ENCODE measurements around the gene CYFIP2. TPM values are rescaled to one million over a fixed set of nuclear protein-coding genes. Genes with fewer than 3 reads are reported as not detected.

CYFIP2 gene
- total RNA-seq, 1 donor, result 12.4 TPM

DNA sequence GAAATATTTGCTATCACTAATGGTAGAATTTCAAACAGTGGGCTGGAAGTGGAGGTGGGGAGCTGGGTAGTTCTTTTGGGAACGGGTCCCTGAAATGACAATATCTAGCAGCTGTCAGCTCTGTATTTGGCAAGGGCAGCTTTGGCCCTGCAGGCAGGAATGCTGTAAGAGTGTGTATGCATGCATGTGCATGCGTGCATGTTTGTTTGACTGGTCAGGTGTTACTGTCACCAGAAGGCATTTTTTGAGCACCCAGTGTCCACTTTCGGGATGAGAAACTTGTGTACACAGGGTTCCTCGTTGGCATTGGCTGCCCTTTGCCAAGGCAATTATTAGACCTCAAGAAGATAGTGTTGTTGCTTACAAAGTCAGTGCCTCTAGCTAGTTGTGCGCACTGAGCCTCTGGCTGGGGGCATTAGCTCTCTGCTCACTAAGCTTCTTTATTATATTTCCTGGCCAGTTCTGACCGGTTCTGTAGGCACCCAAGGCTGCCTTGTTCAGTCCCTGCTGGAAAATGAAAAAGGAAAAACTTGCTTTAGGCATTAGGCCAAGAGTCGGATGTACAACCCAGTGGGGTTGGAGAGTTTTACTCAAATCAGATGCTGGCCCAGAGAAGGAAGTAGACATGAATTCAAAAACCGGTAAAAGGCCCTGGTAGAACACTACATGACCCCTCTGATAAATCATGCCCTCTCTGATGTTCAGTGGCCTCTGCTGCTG is 2.0 kb downstream of the CYFIP2 start:
- TF ChIP-seq CTCF (IDR thresholded peaks at IDR 0.05; ENCODE audit: insufficient read depth, low read length), result no peak
- no peak overlapping the region for H3K4me3 ChIP-seq (ENCODE audit: low read depth, low read length)
- DNase-seq (ENCODE audit: low read depth), result no peak

DNA sequence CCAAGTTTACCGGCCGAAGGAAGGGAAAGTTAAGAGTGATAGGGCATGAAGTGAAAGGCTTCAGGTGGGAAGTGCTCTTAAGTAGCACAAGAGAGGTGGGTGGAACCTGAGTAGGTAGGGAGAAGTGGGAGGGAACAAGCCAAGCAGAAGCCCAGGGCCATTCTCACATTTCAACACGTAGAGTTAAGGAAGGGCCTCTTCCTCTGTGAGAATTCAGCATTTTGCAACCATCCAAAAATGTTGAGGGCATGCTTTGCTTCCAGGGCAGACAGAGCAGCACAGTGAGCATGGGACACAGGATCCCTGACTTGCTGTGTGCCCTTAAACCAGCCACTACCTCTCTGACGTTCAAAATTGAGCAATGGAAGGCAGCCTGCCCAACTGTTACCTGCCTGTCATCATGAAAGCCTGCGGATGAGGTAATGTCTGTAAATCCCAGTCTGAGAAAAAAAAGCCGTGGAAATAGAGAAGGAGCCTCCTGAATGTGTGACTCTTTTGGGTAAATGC is 3.3 kb downstream of the CYFIP2 start:
- no peak for DNase-seq (ENCODE audit: low read depth)
- H3K4me3 ChIP-seq (ENCODE audit: low read depth, low read length), result no peak overlapping the region
- no peak for TF ChIP-seq CTCF (IDR thresholded peaks at IDR 0.05; ENCODE audit: insufficient read depth, low read length)

- no peak for DNase-seq (ENCODE audit: low read depth)
- H3K4me3 ChIP-seq (ENCODE audit: low read depth, low read length), result no peak overlapping the region
- TF ChIP-seq CTCF (IDR thresholded peaks at IDR 0.05; ENCODE audit: insufficient read depth, low read length), result no peak
Measured at GRCh38 chr5:157269761-157270272, 3.9 kb downstream of the CYFIP2 start.

GRCh38 chr5:157270771-157271170 is 4.8 kb downstream of the CYFIP2 start:
- no peak for DNase-seq (ENCODE audit: low read depth)
- no peak overlapping the region for H3K4me3 ChIP-seq (ENCODE audit: low read depth, low read length)
- TF ChIP-seq CTCF (IDR thresholded peaks at IDR 0.05; ENCODE audit: insufficient read depth, low read length), result no peak

DNA sequence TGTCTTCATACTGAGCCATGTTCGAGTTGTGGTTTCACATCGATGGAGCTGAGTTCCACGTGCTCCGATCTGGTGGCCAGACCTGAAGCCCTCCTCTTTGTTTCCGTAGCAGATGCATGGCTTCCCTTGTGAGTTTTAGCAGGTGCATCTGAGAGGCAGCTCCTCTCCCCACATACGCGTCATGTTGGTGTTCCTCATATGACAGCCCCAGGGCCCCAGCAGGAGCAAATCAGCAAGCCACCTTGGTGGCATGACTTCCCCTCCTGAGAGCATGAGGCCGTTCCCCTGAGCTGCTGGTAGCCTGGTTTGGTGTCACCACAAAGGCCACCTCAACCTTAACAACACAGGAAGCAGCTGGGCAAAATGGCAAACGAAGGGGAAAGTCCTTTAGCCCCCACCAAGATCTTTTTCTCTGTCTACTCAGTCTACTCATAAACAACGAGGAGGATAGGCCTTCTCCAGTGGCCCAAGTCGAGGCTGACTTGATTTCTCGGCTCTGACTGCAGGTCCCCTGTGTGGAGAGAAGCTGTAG is 5.9 kb downstream of the CYFIP2 start:
- H3K4me3 ChIP-seq (ENCODE audit: low read depth, low read length), result no peak overlapping the region
- DNase-seq (ENCODE audit: low read depth), result no peak
- no peak for TF ChIP-seq CTCF (IDR thresholded peaks at IDR 0.05; ENCODE audit: insufficient read depth, low read length)

DNA sequence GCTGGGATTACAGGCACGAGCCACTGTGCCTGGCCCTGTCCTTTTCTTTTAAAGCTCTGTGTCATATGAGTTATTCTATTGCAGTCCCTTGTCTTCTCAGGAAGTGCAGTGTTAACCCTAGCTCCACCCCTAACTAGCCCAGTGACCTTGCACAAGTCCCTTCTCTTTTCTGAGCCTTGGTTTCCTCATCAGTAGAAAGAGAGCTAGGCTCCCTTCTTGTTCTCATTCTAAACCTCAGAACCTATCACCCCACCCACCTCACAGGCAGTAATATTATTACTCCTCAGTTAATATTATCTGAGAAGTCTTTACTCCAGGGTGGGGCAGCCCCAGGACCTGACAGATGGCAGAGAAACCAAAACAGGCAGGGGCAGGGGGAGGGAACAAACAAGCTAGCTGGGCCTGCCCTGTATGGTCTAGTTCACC is 7.2 kb downstream of the CYFIP2 start:
- no peak for TF ChIP-seq CTCF (IDR thresholded peaks at IDR 0.05; ENCODE audit: insufficient read depth, low read length)
- no peak overlapping the region for H3K4me3 ChIP-seq (ENCODE audit: low read depth, low read length)
- no peak for DNase-seq (ENCODE audit: low read depth)
